ENCODE results near the gene NGDN. TPM values are rescaled to one million over a fixed set of nuclear protein-coding genes. Genes with fewer than 3 reads are reported as not detected.
"Not testable (repeated sequence)": the region's sequence is repeated elsewhere in the genome, so short reads cannot be mapped to it uniquely, and the experiment has no call there.

The NGDN gene, protein sequence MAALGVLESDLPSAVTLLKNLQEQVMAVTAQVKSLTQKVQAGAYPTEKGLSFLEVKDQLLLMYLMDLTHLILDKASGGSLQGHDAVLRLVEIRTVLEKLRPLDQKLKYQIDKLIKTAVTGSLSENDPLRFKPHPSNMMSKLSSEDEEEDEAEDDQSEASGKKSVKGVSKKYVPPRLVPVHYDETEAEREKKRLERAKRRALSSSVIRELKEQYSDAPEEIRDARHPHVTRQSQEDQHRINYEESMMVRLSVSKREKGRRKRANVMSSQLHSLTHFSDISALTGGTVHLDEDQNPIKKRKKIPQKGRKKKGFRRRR
- 10 to 100 TPM; 12.0 to 16.5 (median 14.3) TPM for total RNA-seq
- long read RNA-seq, transcript NGDN-202 (11 exons, 1,143 nt) = major isoform, 5 of 6 reads
- long read RNA-seq, partial matches to known transcripts = 1 of 6 reads
- long read RNA-seq, other reads (novel, unspliced or antisense) = 0 of 6 reads

GRCh38 chr14:23469127-23469905 is at the start of gene NGDN:
Gene NGDN (plus strand): TSS chr14:23469703. CDS start chr14:23469716, 13 bp downstream.
- peaks cover 0 to 32% (median 9%) of the 10 kb centered on the region in 4 donors for H3K36me3 ChIP-seq
- no peaks in the 10 kb centered on the region for H3K27me3 ChIP-seq
- H3K4me1 ChIP-seq = peaks cover 0 to 7% (median 2%) of the 10 kb centered on the region in 4 donors
- H3K9me3 ChIP-seq = no peaks in the 10 kb centered on the region
- peak; percentile 65 for TF ChIP-seq POLR2A (IDR thresholded peaks at IDR 0.05)
- TF ChIP-seq, protein P1, sequence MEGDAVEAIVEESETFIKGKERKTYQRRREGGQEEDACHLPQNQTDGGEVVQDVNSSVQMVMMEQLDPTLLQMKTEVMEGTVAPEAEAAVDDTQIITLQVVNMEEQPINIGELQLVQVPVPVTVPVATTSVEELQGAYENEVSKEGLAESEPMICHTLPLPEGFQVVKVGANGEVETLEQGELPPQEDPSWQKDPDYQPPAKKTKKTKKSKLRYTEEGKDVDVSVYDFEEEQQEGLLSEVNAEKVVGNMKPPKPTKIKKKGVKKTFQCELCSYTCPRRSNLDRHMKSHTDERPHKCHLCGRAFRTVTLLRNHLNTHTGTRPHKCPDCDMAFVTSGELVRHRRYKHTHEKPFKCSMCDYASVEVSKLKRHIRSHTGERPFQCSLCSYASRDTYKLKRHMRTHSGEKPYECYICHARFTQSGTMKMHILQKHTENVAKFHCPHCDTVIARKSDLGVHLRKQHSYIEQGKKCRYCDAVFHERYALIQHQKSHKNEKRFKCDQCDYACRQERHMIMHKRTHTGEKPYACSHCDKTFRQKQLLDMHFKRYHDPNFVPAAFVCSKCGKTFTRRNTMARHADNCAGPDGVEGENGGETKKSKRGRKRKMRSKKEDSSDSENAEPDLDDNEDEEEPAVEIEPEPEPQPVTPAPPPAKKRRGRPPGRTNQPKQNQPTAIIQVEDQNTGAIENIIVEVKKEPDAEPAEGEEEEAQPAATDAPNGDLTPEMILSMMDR (IDR thresholded peaks at IDR 0.05) = peak; percentile 73 to 89 (median 76)
- peak; percentile 87 to 94 (median 93) for DNase-seq
- peak; percentile 95 to 98 (median 96) for ATAC-seq
- peak within 1 kb of the TSS; percentile 83 to 92 (median 85) for H3K4me3 ChIP-seq
- WGBS (ENCODE audit: insufficient coverage, low coverage, low lambda C conversion rate, missing lambda C conversion rate) = under 1% methylated on average over 22 of the region's 41 CpGs
- intact Hi-C loops (cut with DNase I) = no loop called here
- peak within 1 kb of the TSS; percentile 45 to 70 (median 64) for H3K27ac ChIP-seq

GRCh38 chr14:23421594-23421993 is 47.9 kb upstream of the NGDN start:
- ATAC-seq (no peak), DNase-seq (no peak)
- no peak overlapping the region for H3K27ac ChIP-seq
- H3K27me3 ChIP-seq = no peaks in the 10 kb centered on the region
- no peaks in the 10 kb centered on the region for H3K9me3 ChIP-seq
- no peak for TF ChIP-seq POLR2A (IDR thresholded peaks at IDR 0.05)
- TF ChIP-seq, protein P1 (IDR thresholded peaks at IDR 0.05) = no peak
- H3K36me3 ChIP-seq = no peaks in the 10 kb centered on the region
- no peak overlapping the region for H3K4me3 ChIP-seq
- H3K4me1 ChIP-seq = no peaks in the 10 kb centered on the region
- intact Hi-C loops (cut with DNase I) = no loop called here

- no peak overlapping the region for H3K4me3 ChIP-seq
- no peak overlapping the region for H3K27ac ChIP-seq
- H3K4me1 ChIP-seq = no peaks in the 10 kb centered on the region
- TF ChIP-seq POLR2A (IDR thresholded peaks at IDR 0.05) = no peak
- TF ChIP-seq, protein P1 (IDR thresholded peaks at IDR 0.05) = no peak
- H3K9me3 ChIP-seq = no peaks in the 10 kb centered on the region
- ATAC-seq (no peak), DNase-seq (no peak)
- H3K36me3 ChIP-seq = no peaks in the 10 kb centered on the region
- no peaks in the 10 kb centered on the region for H3K27me3 ChIP-seq
- 68% methylated on average over 4 of the region's 6 CpGs for WGBS (ENCODE audit: insufficient coverage, low coverage, low lambda C conversion rate, missing lambda C conversion rate)
- intact Hi-C loops (cut with DNase I) = no loop called here
Measured at GRCh38 chr14:23423657-23424056, 45.8 kb upstream of the NGDN start.

GRCh38 chr14:23425169-23425568 is 44.3 kb upstream of the NGDN start:
- ATAC-seq (no peak), DNase-seq (no peak)
- no peak overlapping the region for H3K27ac ChIP-seq
- intact Hi-C loops (cut with DNase I) = no loop called here
- no peaks in the 10 kb centered on the region for H3K27me3 ChIP-seq
- 30% methylated on average over 6 of the region's 10 CpGs for WGBS (ENCODE audit: insufficient coverage, low coverage, low lambda C conversion rate, missing lambda C conversion rate)
- H3K4me3 ChIP-seq = no peak overlapping the region
- TF ChIP-seq, protein P1 (IDR thresholded peaks at IDR 0.05) = no peak
- TF ChIP-seq POLR2A (IDR thresholded peaks at IDR 0.05) = no peak
- H3K4me1 ChIP-seq = no peaks in the 10 kb centered on the region
- H3K9me3 ChIP-seq = no peaks in the 10 kb centered on the region
- H3K36me3 ChIP-seq = no peaks in the 10 kb centered on the region

DNA sequence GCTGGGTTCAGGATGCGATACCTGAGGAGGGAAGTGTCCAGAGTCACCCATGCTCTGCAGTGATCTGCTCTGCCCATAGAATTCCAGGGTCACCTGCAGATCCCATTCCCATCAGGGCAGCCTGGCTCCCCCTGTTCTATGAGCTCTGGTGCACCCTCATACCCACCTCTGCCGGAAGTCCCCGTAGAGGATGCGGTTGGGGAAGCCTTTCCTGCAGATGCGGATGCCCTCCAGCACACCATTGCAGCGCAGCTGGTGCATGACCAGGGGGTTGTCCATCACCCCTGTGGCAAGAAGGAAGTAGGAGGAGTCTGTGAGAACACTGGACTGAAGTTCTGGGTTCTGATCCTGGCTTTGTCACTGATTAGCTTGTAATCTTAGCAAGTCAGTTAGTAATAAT is 43.7 kb upstream of the NGDN start:
- DNase-seq; H3K4me1 ChIP-seq; intact Hi-C loops (cut with DNase I); H3K4me3 ChIP-seq; H3K9me3 ChIP-seq; ATAC-seq; H3K27me3 ChIP-seq; H3K36me3 ChIP-seq; H3K27ac ChIP-seq: not testable (repeated sequence)
- no CpG with 5 or more reads among the region's 6 CpGs for WGBS (ENCODE audit: insufficient coverage, low coverage, low lambda C conversion rate, missing lambda C conversion rate)
